ENCODE data around the gene MYH11.

DNA sequence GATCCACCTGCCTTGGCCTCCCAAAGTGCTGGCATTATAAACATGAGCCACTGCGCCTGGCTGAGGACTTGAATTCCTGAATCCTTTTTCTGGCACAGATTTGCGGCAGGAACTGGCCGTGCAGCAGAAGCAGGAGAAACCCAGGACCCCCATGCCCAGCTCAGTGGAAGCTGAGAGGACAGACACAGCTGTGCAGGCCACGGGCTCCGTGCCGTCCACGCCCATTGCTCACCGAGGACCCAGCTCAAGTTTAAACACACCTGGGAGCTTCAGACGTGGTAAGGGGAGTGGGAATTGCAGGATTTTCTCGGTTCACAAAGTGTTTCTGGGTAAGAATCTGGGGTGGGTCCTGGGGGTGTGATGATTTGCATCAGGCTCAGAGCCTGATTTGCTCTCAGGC is 165.8 kb downstream of the MYH11 start:
- TF ChIP-seq BRD4 (CRISPR knock-in tag; IDR thresholded peaks at IDR 0.05) (no peak), ELF4 (CRISPR knock-in tag; IDR thresholded peaks at IDR 0.05; ENCODE audit: borderline replicate concordance) (no peak), HNRNPL (IDR thresholded peaks at IDR 0.05; ENCODE audit: low read depth, low read length) (no peak), ZNF235 (CRISPR knock-in tag; IDR thresholded peaks at IDR 0.05; ENCODE audit: borderline replicate concordance) (no peak), POLR2A (IDR thresholded peaks at IDR 0.05; ENCODE audit: insufficient read depth in 1 of 2, low read depth in 2 of 2, low read length in 2 of 2) (no peak), ETS1 (CRISPR knock-in tag; IDR thresholded peaks at IDR 0.05) (no peak), TCF7L2 (IDR thresholded peaks at IDR 0.05; ENCODE audit: low read depth, low read length) (no peak), RAD21 (CRISPR knock-in tag; IDR thresholded peaks at IDR 0.05) (no peak), ZNF350 (CRISPR knock-in tag; IDR thresholded peaks at IDR 0.05; ENCODE audit: borderline replicate concordance, low read depth) (no peak), ZFP36 (IDR thresholded peaks at IDR 0.05; ENCODE audit: borderline replicate concordance, low read depth, low read length, partially characterized antibody) (no peak), REST (IDR thresholded peaks at IDR 0.05; ENCODE audit: borderline replicate concordance in 1 of 2, low read depth in 1 of 2, low read length in 2 of 2) (no peak)
- TF ChIP-seq, protein P1, sequence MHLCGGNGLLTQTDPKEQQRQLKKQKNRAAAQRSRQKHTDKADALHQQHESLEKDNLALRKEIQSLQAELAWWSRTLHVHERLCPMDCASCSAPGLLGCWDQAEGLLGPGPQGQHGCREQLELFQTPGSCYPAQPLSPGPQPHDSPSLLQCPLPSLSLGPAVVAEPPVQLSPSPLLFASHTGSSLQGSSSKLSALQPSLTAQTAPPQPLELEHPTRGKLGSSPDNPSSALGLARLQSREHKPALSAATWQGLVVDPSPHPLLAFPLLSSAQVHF (CRISPR knock-in tag; IDR thresholded peaks at IDR 0.05): no peak

Data from HepG2 (cell line).